Loucy (cell line): ENCODE measurements around the gene SLC44A4.
"Not testable (repeated sequence)": the region's sequence is repeated elsewhere in the genome, so short reads cannot be mapped to it uniquely, and the experiment has no call there.

Experiments
- H2AFZ ChIP-seq: fragments of 200-600 bp; sonication (generic); 2 replicates; pipeline ENCODE4 v1.6.0; 2016; ENCODE audit warnings: antibody characterized with exemption, mild to moderate bottlenecking, low read length, moderate library complexity
- H3F3A ChIP-seq: fragments of 200-600 bp; 2 replicates; pipeline ENCODE4 v1.6.0; 2016; ENCODE audit warnings: antibody characterized with exemption, low read depth, mild to moderate bottlenecking
- H3K27me3 ChIP-seq: fragments of 200-600 bp; sonication (generic); 2 replicates; pipeline ENCODE4 v1.6.1; 2014; ENCODE audit warnings: low read length, mild to moderate bottlenecking; ENCODE audit not compliant: insufficient read depth, poor library complexity, severe bottlenecking
- H3K36me3 ChIP-seq: fragments of 200-600 bp; sonication (generic); 2 replicates; pipeline ENCODE4 v1.6.1; 2016; ENCODE audit warnings: low read length; ENCODE audit not compliant: insufficient read depth
- H3K4me1 ChIP-seq: fragments of 200-600 bp; sonication (generic); 2 replicates; pipeline ENCODE4 v1.5.1; 2014; ENCODE audit warnings: low read length, mild to moderate bottlenecking; ENCODE audit not compliant: insufficient read depth, poor library complexity, severe bottlenecking
- H3K4me2 ChIP-seq: fragments of 200-600 bp; sonication (generic); 2 replicates; pipeline ENCODE4 v1.6.0; 2014; ENCODE audit warnings: antibody characterized with exemption, low read length, low read depth, mild to moderate bottlenecking; ENCODE audit not compliant: poor library complexity, severe bottlenecking
- H3K4me3 ChIP-seq: fragments of 200-600 bp; sonication (generic); 2 replicates; pipeline ENCODE4 v1.5.1; 2014; ENCODE audit warnings: low read length, mild to moderate bottlenecking, mixed read lengths; ENCODE audit not compliant: poor library complexity, severe bottlenecking
- H3K79me2 ChIP-seq: fragments of 200-600 bp; sonication (generic); 2 replicates; pipeline ENCODE4 v1.6.1; 2014; ENCODE audit warnings: low read length; ENCODE audit not compliant: insufficient read depth
- H3K9ac ChIP-seq: fragments of 200-600 bp; sonication (generic); 2 replicates; pipeline ENCODE4 v1.6.0; 2014; ENCODE audit warnings: mild to moderate bottlenecking, low read depth, low read length, moderate library complexity; ENCODE audit not compliant: poor library complexity, severe bottlenecking
- H3K9me2 ChIP-seq: fragments of 200-600 bp; sonication (generic); replicated peaks from 2 replicates; pipeline ENCODE4 v1.6.1; 2016; ENCODE audit warnings: low read depth, low read length, mixed read lengths
- H3K9me3 ChIP-seq: fragments of 200-600 bp; sonication (generic); 2 replicates; pipeline ENCODE4 v1.6.1; 2014; ENCODE audit warnings: mild to moderate bottlenecking, antibody characterized with exemption, low read length, low read depth; ENCODE audit not compliant: insufficient read depth
- H4K20me1 ChIP-seq: fragments of 200-600 bp; sonication (generic); 2 replicates; pipeline ENCODE4 v1.6.0; 2014; ENCODE audit warnings: antibody characterized with exemption, low read length, mild to moderate bottlenecking; ENCODE audit not compliant: insufficient read depth, poor library complexity, severe bottlenecking
- CTCF ChIP-seq: fragments of 200-600 bp; sonication (generic); conservative IDR thresholded peaks from 2 replicates; pipeline ENCODE4 v1.5.1; 2014; ENCODE audit warnings: mild to moderate bottlenecking, antibody characterized with exemption, low read length
- EZH2phosphoT487 ChIP-seq: fragments of 200-600 bp; IDR thresholded peaks from 2 replicates; pipeline ENCODE4 v1.6.1; 2018; ENCODE audit warnings: antibody characterized with exemption, mild to moderate bottlenecking, moderate library complexity, borderline replicate concordance

Gene SLC44A4

GRCh38 chr6:31821301-31822035 is 57.3 kb downstream of the SLC44A4 start:
- H3K27me3 ChIP-seq, result no peaks in the 10 kb centered on the region
- H3K9me2 ChIP-seq, result no peaks in the 10 kb centered on the region
- H3K36me3 ChIP-seq, result no peaks in the 10 kb centered on the region
- H3K9ac ChIP-seq, result peak overlapping the region; percentile 77
- H3K4me3 ChIP-seq, result peak overlapping the region; percentile 77
- H3K4me2 ChIP-seq, result peak overlapping the region; percentile 74
- no peaks in the 10 kb centered on the region for H3K79me2 ChIP-seq
- H3F3A ChIP-seq, result peaks cover 6% of the 10 kb centered on the region; the same call in 1 of the 2 replicates
- peak overlapping the region; percentile 94 for H2AFZ ChIP-seq
- no peaks in the 10 kb centered on the region for H3K9me3 ChIP-seq
- H3K4me1 ChIP-seq, result peaks cover 22% of the 10 kb centered on the region
- no peaks in the 10 kb centered on the region for H4K20me1 ChIP-seq
- TF ChIP-seq CTCF (no peak), EZH2phosphoT487 (no peak)

- H3K4me2 ChIP-seq, H3K9ac ChIP-seq, H2AFZ ChIP-seq, H3K4me3 ChIP-seq, H3K27me3 ChIP-seq, H3F3A ChIP-seq, H3K9me2 ChIP-seq, H3K36me3 ChIP-seq, H3K9me3 ChIP-seq, H4K20me1 ChIP-seq, H3K79me2 ChIP-seq: not testable (repeated sequence)
- peaks cover 22% of the 10 kb centered on the region for H3K4me1 ChIP-seq
Measured at GRCh38 chr6:31820399-31820798, 58.4 kb downstream of the SLC44A4 start.

- no peak overlapping the region for H3K9ac ChIP-seq
- H3F3A ChIP-seq, result peaks cover 6% of the 10 kb centered on the region; the same call in 1 of the 2 replicates
- no peaks in the 10 kb centered on the region for H3K36me3 ChIP-seq
- no peak overlapping the region for H2AFZ ChIP-seq
- H3K4me3 ChIP-seq, result no peak overlapping the region
- no peaks in the 10 kb centered on the region for H3K9me2 ChIP-seq
- no peaks in the 10 kb centered on the region for H4K20me1 ChIP-seq
- peaks cover 22% of the 10 kb centered on the region for H3K4me1 ChIP-seq
- TF ChIP-seq EZH2phosphoT487 (no peak), CTCF (no peak)
- H3K4me2 ChIP-seq, result no peak overlapping the region
- no peaks in the 10 kb centered on the region for H3K79me2 ChIP-seq
- no peaks in the 10 kb centered on the region for H3K27me3 ChIP-seq
- no peaks in the 10 kb centered on the region for H3K9me3 ChIP-seq
Measured at GRCh38 chr6:31819871-31820299, 58.9 kb downstream of the SLC44A4 start.

GRCh38 chr6:31817929-31818511 is 60.8 kb downstream of the SLC44A4 start:
- not testable (repeated sequence) for H3K9me3 ChIP-seq, H3K9me2 ChIP-seq, H3F3A ChIP-seq, H3K27me3 ChIP-seq, H3K36me3 ChIP-seq, H3K79me2 ChIP-seq, H3K4me3 ChIP-seq, H3K4me2 ChIP-seq, H4K20me1 ChIP-seq, H2AFZ ChIP-seq, H3K9ac ChIP-seq
- peaks cover 20% of the 10 kb centered on the region for H3K4me1 ChIP-seq

DNA sequence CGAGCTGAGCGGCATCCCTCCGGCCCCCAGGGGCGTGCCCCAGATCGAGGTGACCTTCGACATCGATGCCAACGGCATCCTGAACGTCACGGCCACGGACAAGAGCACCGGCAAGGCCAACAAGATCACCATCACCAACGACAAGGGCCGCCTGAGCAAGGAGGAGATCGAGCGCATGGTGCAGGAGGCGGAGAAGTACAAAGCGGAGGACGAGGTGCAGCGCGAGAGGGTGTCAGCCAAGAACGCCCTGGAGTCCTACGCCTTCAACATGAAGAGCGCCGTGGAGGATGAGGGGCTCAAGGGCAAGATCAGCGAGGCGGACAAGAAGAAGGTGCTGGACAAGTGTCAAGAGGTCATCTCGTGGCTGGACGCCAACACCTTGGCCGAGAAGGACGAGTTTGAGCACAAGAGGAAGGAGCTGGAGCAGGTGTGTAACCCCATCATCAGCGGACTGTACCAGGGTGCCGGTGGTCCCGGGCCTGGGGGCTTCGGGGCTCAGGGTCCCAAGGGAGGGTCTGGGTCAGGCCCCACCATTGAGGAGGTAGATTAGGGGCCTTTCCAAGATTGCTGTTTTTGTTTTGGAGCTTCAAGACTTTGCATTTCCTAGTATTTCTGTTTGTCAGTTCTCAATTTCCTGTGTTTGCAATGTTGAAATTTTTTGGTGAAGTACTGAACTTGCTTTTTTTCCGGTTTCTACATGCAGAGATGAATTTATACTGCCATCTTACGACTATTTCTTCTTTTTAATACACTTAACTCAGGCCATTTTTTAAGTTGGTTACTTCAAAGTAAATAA is 61.5 kb downstream of the SLC44A4 start:
- not testable (repeated sequence) for H3K9me3 ChIP-seq, H3K79me2 ChIP-seq, H3F3A ChIP-seq, H2AFZ ChIP-seq, H3K4me3 ChIP-seq, H3K4me2 ChIP-seq, H3K36me3 ChIP-seq, H3K9ac ChIP-seq, H3K9me2 ChIP-seq, H4K20me1 ChIP-seq, H3K27me3 ChIP-seq
- peaks cover 13% of the 10 kb centered on the region for H3K4me1 ChIP-seq
